GM12878 (cell line): Measurements from ENCODE around the gene NOP56. TPM values are rescaled to one million over a fixed set of nuclear protein-coding genes. Genes with fewer than 3 reads are reported as not detected.

Experiments used
- BACH1 ChIP-seq: fragments of 450-650 bp; IDR thresholded peaks from 2 replicates; pipeline ENCODE4 v1.6.1; 2017; ENCODE audit warnings: mild to moderate bottlenecking, borderline replicate concordance
- BCL11A ChIP-seq: IDR thresholded peaks from 2 replicates; pipeline ENCODE4 v1.6.1; 2011; ENCODE audit warnings: low read depth, low read length
- BRCA1 ChIP-seq: IDR thresholded peaks from 2 replicates; pipeline ENCODE4 v1.6.1; 2011; ENCODE audit warnings: low read depth, low read length, improper control_type of control experiment
- CEBPZ ChIP-seq: fragments of 150-350 bp; IDR thresholded peaks from 2 replicates; pipeline ENCODE4 v1.6.1; 2016; ENCODE audit warnings: low read depth, low read length
- CHD1 ChIP-seq: IDR thresholded peaks from 2 replicates; pipeline ENCODE4 v1.6.1; 2012; ENCODE audit warnings: low read depth, low read length, improper control_type of control experiment
- ETV6 ChIP-seq, 2 experiments: fragments of 450-650 bp in 1 of 2; IDR thresholded peaks in 1 of 2; conservative IDR thresholded peaks in 1 of 2; 2 replicates each; pipeline ENCODE4 v1.6.1; 2014; ENCODE audit warnings: antibody characterized with exemption in 1 of 2, borderline replicate concordance in 1 of 2, low read depth in 1 of 2, mild to moderate bottlenecking in 1 of 2, moderate library complexity in 1 of 2
- GABPA ChIP-seq: IDR thresholded peaks from 2 replicates; pipeline ENCODE4 v1.6.1; 2014; ENCODE audit warnings: antibody characterized with exemption, low read depth, mild to moderate bottlenecking, inconsistent platforms
- GATAD2B ChIP-seq: fragments of 450-650 bp; conservative IDR thresholded peaks from 2 replicates; pipeline ENCODE4 v1.6.1; 2017; ENCODE audit warnings: low read depth, mild to moderate bottlenecking, moderate library complexity
- HDAC6 ChIP-seq: fragments of 200-600 bp; sonication (generic); IDR thresholded peaks from one replicate; pipeline ENCODE4 v1.8.0; 2017; ENCODE audit warnings: antibody characterized with exemption; ENCODE audit not compliant: unreplicated experiment
- IRF4 ChIP-seq: IDR thresholded peaks from 2 replicates; pipeline ENCODE4 v1.6.1; 2011; ENCODE audit warnings: low read depth, low read length
- JUND ChIP-seq: IDR thresholded peaks from 2 replicates; pipeline ENCODE4 v1.6.1; 2012; ENCODE audit warnings: low read depth, mild to moderate bottlenecking, low read length, improper control_type of control experiment, moderate library complexity
- MYC ChIP-seq: IDR thresholded peaks from 2 replicates; pipeline ENCODE4 v1.6.1; 2011; ENCODE audit warnings: mild to moderate bottlenecking, low read length, moderate library complexity, inconsistent platforms; ENCODE audit not compliant: insufficient read depth, insufficient replicate concordance, insufficient read length, severe bottlenecking
- PRDM15 ChIP-seq: fragments of 450-650 bp; formaldehyde crosslinking; IDR thresholded peaks from 2 replicates; pipeline ENCODE4 v1.4.0; 2020; ENCODE audit warnings: mild to moderate bottlenecking, moderate library complexity
- RELA ChIP-seq: fragments of 450-650 bp; IDR thresholded peaks from 2 replicates; pipeline ENCODE4 v1.8.0; 2014; ENCODE audit warnings: borderline replicate concordance; ENCODE audit not compliant: partially characterized antibody
- RUNX3 ChIP-seq: IDR thresholded peaks from 2 replicates; pipeline ENCODE4 v1.6.1; 2012; ENCODE audit warnings: low read length, inconsistent platforms
- SIX5 ChIP-seq: IDR thresholded peaks from 2 replicates; pipeline ENCODE4 v1.6.1; 2011; ENCODE audit warnings: mild to moderate bottlenecking, low read depth, low read length, moderate library complexity; ENCODE audit not compliant: severe bottlenecking
- SP1 ChIP-seq: IDR thresholded peaks from one replicate; pipeline ENCODE4 v1.6.1; 2011; ENCODE audit warnings: low read depth, low read length
- WRNIP1 ChIP-seq: IDR thresholded peaks from 2 replicates; pipeline ENCODE4 v1.6.1; 2011; ENCODE audit warnings: low read depth, low read length, improper control_type of control experiment, borderline replicate concordance
- ZBTB4 ChIP-seq: fragments of 450-650 bp; formaldehyde crosslinking; IDR thresholded peaks from 2 replicates; pipeline ENCODE4 v1.4.0; 2022; ENCODE audit warnings: mild to moderate bottlenecking, moderate library complexity
- polyA plus RNA-seq, 11 experiments: library from polyadenylated mRNA; depleted of rRNA in 4 of 11; unstranded in 6 of 11; stranded (reverse) in 5 of 11; fragments of >200 nt; fragmentation: Nextera tagmentation in 4 of 11; fragmentation: Illumina TruSeq in 1 of 11; extraction: Ambion mirVana in 4 of 11; extraction: Trizol in 1 of 11; gene quantifications; 1 replicate in 1 of 11; 2 replicates in 10 of 11; pipeline versions ENCODE4 v1.2.1 to v1.2.3, GENCODE V29; 2011 to 2016; ENCODE audit warnings: inconsistent platforms in 2 of 11, missing spikeins in 2 of 11, low read depth in 1 of 11
- total RNA-seq, 4 experiments: library from RNA; depleted of rRNA in 3 of 4; stranded (reverse); fragments of >200 nt in 3 of 4; fragmentation: Illumina TruSeq in 1 of 4; extraction: Trizol in 1 of 4; gene quantifications; 2 replicates each; pipeline versions ENCODE4 v1.2.1 to v1.2.3, GENCODE V29; 2013 to 2021

NOP56 gene
- total and polyA plus RNA-seq, 10 of the 15 experiments (the other 5 are each of a cell fraction or from before 2014, with no cell fraction given): 254 to 550 (median 464) TPM

GRCh38 chr20:2651772-2652723 lies at the start of gene NOP56 (continued):
- no peak for TF ChIP-seq ZBTB4
- TF ChIP-seq CEBPZ: no peak
- TF ChIP-seq GABPA: no peak
- TF ChIP-seq BCL11A: no peak
- TF ChIP-seq MYC: no peak
- no peak for TF ChIP-seq IRF4
- TF ChIP-seq HDAC6: peak; percentile 74
- TF ChIP-seq PRDM15 (CRISPR knock-in tag): no peak
- TF ChIP-seq SP1: peak; percentile 36
- TF ChIP-seq ETV6 (conservative IDR thresholded peaks at IDR 0.05 in 1 of 2, IDR thresholded peaks at IDR 0.05 in 1 of 2; ENCODE audit: borderline replicate concordance in 1 of 2, low read depth in 1 of 2): no peak; a peak in 1 of 4 replicates
- peak; percentile 59 for TF ChIP-seq SIX5
- TF ChIP-seq RELA: peak; percentile 46
- peak; percentile 88 for TF ChIP-seq BACH1
- peak; percentile 63; the same call in 1 of the 2 replicates for TF ChIP-seq GATAD2B
- peak; percentile 100 for TF ChIP-seq JUND
- no peak for TF ChIP-seq WRNIP1
- no peak for TF ChIP-seq BRCA1
- peak; percentile 98 for TF ChIP-seq CHD1
- TF ChIP-seq RUNX3: peak; percentile 51
